ENCODE results near the gene C11orf54.

C11orf54 gene

GRCh38 chr11:93741094-93741881 lies at the start of gene C11orf54, which contains the start of gene TAF1D:
Gene C11orf54 (plus strand): TSS chr11:93741672. CDS start chr11:93747394, 5,722 bp downstream.
Gene TAF1D (minus strand): TSS chr11:93741495. CDS start chr11:93739304, 2,191 bp downstream.
- DNase-seq (ENCODE audit: low read depth in 2 of 2), result peak; percentile 88 to 91

GRCh38 chr11:93694109-93694508 lies 47.4 kb upstream of the C11orf54 start:
- DNase-seq (ENCODE audit: low read depth in 2 of 2), result no peak

- DNase-seq (ENCODE audit: low read depth in 2 of 2), result no peak
Observed at GRCh38 chr11:93694557-93694956, 46.9 kb upstream of the C11orf54 start.

- no peak for DNase-seq (ENCODE audit: low read depth in 2 of 2)
Observed at GRCh38 chr11:93697611-93698010, 43.9 kb upstream of the C11orf54 start.

- DNase-seq (ENCODE audit: low read depth in 2 of 2), result no peak
Observed at GRCh38 chr11:93700830-93701229, 40.6 kb upstream of the C11orf54 start.

- DNase-seq (ENCODE audit: low read depth in 2 of 2), result no peak
Observed at GRCh38 chr11:93704237-93704636, 37.2 kb upstream of the C11orf54 start.

GRCh38 chr11:93710239-93710638 lies 31.2 kb upstream of the C11orf54 start:
- no peak for DNase-seq (ENCODE audit: low read depth in 2 of 2)

- no peak for DNase-seq (ENCODE audit: low read depth in 2 of 2)
Observed at GRCh38 chr11:93712678-93713077, 28.8 kb upstream of the C11orf54 start.

- DNase-seq (ENCODE audit: low read depth in 2 of 2), result no peak
Observed at GRCh38 chr11:93715797-93716396, 25.6 kb upstream of the C11orf54 start.

GRCh38 chr11:93717501-93717900 lies 24.0 kb upstream of the C11orf54 start:
- no peak for DNase-seq (ENCODE audit: low read depth in 2 of 2)

- DNase-seq (ENCODE audit: low read depth in 2 of 2), result no peak
Observed at GRCh38 chr11:93718057-93718563, 23.4 kb upstream of the C11orf54 start.

GRCh38 chr11:93719310-93719709 lies 22.2 kb upstream of the C11orf54 start:
- no peak for DNase-seq (ENCODE audit: low read depth in 2 of 2)

- DNase-seq (ENCODE audit: low read depth in 2 of 2), result no peak
Observed at GRCh38 chr11:93720522-93720921, 20.9 kb upstream of the C11orf54 start.

- DNase-seq (ENCODE audit: low read depth in 2 of 2), result no peak
Observed at GRCh38 chr11:93724089-93724488, 17.4 kb upstream of the C11orf54 start.

GRCh38 chr11:93727985-93728791 lies 13.3 kb upstream of the C11orf54 start:
- DNase-seq (ENCODE audit: low read depth in 2 of 2), result no peak

- no peak for DNase-seq (ENCODE audit: low read depth in 2 of 2)
Observed at GRCh38 chr11:93728792-93729128, 12.7 kb upstream of the C11orf54 start.

- DNase-seq (ENCODE audit: low read depth in 2 of 2), result no peak
Observed at GRCh38 chr11:93729129-93729616, 12.3 kb upstream of the C11orf54 start.

- DNase-seq (ENCODE audit: low read depth in 2 of 2), result no peak
Observed at GRCh38 chr11:93730108-93731107, 11.1 kb upstream of the C11orf54 start.

- no peak for DNase-seq (ENCODE audit: low read depth in 2 of 2)
Observed at GRCh38 chr11:93732237-93732892, 9.1 kb upstream of the C11orf54 start.

- no peak for DNase-seq (ENCODE audit: low read depth in 2 of 2)
Observed at GRCh38 chr11:93733474-93733873, 8.0 kb upstream of the C11orf54 start.

Data from stimulated activated CD8-positive, alpha-beta memory T cell treated with anti-CD3 and anti-CD28 coated beads, Interleukin-15, amount 100 ng/mL, for 4 hours (primary cell).